Stimulated activated CD4-positive, alpha-beta T cell treated with anti-CD3 and anti-CD28 coated beads, Interleukin-15, amount 100 ng/mL, for 24 hours (primary cell): ENCODE data around the gene PAX9.
"Not testable (repeated sequence)": the region's sequence is repeated elsewhere in the genome, so short reads cannot be mapped to it uniquely, and the experiment has no call there.

Source experiments
- DNase-seq: peaks from one replicate; pipeline ENCODE4 v3.0.0-alpha.2; 2020

Gene PAX9

DNA sequence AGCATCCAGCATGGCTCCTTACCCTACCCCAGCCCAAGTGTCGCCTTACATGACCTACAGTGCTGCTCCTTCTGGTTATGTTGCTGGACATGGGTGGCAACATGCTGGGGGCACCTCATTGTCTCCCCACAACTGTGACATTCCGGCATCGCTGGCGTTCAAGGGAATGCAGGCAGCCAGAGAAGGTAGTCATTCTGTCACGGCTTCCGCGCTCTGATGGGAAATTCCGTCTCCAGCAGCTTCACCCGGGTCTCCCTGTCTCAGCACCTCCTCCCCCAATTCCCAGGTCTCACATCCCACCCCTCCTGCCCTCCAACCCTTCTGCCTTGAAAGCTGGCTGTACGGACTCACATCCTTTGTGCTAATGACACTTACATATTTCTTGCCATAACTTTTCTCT lies 14.6 kb downstream of the PAX9 start:
- no peak for DNase-seq

DNA sequence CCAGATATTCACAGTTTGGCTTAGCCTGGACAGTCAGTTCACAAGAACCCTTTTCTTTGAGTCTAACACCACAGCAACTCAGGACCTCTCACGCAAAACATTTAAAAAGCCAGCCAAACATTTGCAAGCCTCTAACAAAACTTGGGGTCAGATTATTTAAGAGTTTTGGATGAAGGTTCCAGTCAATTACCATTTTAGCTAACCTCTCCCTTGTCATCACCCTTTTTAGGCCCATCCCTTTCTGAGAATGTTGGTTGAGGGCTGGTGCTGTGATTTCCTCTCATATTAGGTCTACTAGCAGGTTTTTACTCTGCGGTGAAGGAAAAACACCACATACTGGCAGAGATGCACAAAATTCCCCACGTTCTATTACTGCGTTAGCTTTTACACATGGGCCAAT lies 20.7 kb downstream of the PAX9 start:
- DNase-seq = no peak

GRCh38 chr14:36683083-36683724 lies 21.5 kb downstream of the PAX9 start:
- DNase-seq = no peak

GRCh38 chr14:36684946-36685345 lies 23.3 kb downstream of the PAX9 start:
- no peak for DNase-seq

GRCh38 chr14:36690311-36691040 lies 28.8 kb downstream of the PAX9 start:
- no peak for DNase-seq

DNA sequence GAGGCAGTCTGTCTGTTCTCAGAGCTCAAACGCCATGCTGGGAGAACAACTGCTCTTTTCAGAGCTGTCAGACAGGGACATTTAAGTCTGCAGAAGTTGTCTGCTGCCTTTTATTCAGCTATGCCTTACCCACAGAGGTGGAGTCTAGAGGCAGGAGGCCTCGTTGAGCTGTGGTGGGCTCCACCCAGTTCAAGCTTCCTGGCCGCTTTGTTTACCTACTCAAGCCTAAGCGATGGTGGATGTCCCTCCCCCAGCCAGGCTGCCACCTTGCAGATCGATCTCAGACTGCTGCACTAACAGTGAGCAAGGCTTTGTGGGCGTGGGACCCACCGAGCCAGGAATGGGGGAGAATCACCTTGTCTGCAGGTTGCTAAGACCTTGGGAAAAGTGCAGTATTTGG lies 37.8 kb downstream of the PAX9 start:
- not testable (repeated sequence) for DNase-seq

DNA sequence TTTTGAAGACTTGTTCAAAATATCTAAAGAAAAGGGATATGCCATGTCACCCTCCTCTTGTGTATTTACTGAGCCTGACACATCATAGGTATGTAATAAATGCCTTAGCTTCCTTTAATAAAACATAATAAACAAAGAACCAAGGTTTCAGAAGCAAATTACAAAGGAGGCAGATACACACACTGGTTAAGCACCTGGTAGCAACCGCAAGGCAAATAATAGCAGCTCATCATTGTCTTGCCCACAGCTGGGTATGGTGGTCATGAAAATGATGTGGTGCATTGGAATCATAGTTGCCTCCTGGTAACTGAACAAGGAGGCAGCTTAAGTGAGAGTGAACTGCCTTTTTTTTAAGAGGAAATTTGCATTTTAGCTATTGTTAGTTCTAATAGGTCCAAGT lies 39.0 kb downstream of the PAX9 start:
- DNase-seq = no peak

- DNase-seq = no peak
These were observed 39.5 kb downstream of the PAX9 start for GRCh38 chr14:36701132-36701531.

DNA sequence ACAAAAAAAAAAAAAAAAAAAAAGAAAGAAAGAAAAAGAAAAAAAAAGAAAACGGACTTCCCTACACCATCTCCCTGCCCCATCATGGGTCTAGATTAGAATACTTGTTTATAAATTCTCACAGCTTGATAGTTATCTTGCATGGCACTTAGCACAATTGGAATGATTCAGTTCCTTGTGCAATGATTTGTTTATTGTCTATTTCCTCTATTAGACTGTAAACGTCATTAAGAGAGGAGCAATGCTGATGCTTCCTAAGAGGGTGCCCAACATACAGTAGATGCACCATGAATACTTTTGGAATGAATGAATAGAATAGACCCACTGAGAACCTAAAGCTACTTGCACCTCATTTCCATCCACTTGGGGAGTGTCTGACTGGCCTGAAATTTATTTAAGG lies 40.8 kb downstream of the PAX9 start:
- DNase-seq = no peak

DNA sequence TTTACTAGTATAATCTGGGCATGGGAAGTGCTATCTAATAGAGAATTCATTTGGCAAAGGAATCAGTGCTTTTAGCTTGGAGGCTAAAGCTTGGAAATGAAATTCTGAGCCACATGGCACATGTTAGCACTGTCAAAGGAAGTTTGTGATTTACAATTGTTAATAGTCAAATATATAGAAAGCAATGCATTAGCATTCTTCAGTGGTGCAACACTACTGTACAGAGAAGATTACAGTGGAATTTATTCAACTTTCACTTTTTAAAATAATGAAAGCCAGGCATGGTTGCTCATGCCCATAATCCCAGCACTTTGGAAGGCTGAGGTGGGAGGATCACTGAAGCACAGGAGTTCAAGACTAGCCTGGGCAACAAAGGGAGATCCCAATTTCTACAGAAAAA lies 45.9 kb downstream of the PAX9 start:
- no peak for DNase-seq

GRCh38 chr14:36713960-36714703 lies 52.5 kb downstream of the PAX9 start:
- DNase-seq = no peak

- DNase-seq = no peak
These were observed 55.0 kb downstream of the PAX9 start for GRCh38 chr14:36716614-36717184.

GRCh38 chr14:36717363-36717762 lies 55.7 kb downstream of the PAX9 start:
- DNase-seq = no peak

- no peak for DNase-seq
These were observed 56.6 kb downstream of the PAX9 start for GRCh38 chr14:36718216-36718615.

DNA sequence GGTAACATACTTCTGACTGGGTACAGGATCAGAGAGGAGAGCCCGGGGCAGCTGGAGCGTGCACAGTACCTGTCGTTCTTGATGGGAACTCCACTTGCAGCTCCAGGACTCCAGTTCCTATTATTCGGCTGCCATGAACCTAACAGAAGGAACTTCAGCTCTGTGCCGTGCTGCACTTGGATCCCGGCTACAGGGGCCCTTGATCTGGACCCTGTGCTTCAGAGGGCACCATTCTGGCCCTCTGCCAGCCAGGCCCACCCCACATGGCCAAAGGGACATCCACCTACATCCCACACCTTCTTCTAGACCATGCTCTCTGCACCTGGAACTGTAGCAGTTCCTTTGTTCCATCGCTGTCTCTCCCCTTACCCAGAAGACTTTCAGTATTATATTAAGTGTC lies 58.2 kb downstream of the PAX9 start:
- no peak for DNase-seq

- no peak for DNase-seq
These were observed 59.0 kb downstream of the PAX9 start for GRCh38 chr14:36720657-36721056.

DNA sequence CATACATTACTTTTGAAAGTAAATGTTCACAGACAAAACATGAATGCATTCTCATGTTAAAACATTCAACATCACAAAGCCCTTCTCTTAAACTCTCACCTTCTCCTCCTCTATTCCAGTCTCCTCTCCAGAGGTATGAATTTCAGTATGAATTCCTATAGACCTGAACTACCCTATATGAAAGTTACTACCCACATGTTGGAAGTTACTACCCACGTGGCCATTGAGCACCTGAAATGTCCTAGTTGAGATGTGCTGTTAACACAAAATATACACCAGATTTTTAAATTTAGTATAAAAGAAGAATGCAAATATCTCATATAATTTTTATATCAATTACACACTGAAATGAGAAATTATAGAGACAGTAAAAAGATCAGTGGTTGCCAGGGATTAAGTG lies 60.2 kb downstream of the PAX9 start:
- DNase-seq = no peak

DNA sequence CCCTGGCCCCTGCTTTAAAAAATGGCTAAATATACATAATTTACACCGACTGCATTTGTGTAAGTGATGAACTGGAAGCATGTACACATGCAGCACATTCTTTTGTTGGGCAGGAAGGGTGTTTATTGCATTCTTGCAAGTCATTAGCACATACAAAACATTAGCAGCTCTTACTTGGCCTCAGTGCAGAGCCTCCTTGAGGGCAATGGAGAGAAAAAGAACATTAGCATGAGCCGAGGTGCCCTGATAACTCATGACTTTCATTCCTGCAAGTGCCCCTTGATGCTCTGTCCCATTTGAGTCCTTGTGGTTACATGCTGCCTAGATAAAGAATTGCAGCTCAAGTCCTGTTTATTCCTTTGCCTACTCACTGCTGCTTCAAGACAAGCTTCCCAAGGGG lies 61.9 kb downstream of the PAX9 start:
- DNase-seq = no peak

GRCh38 chr14:36724162-36724561 lies 62.5 kb downstream of the PAX9 start:
- no peak for DNase-seq

GRCh38 chr14:36726128-36726527 lies 64.5 kb downstream of the PAX9 start:
- DNase-seq = no peak
